GM19324 (cell line): ENCODE data around the gene PTPRO.
A peak's percentile ranks its signal among the peaks of the same experiment; 100 is the strongest.

Source experiments
- ATAC-seq: cut with Tn5 transposase; IDR thresholded peaks from one replicate; pipeline ENCODE4 v1.9.1; 2021; ENCODE audit warnings: mild to moderate bottlenecking, moderate library complexity; ENCODE audit not compliant: unreplicated experiment, low FRiP score

Gene PTPRO

GRCh38 chr12:15322164-15323061 is at the start of gene PTPRO:
Gene PTPRO (plus strand): TSS chr12:15322508.
- ATAC-seq, result no peak

- ATAC-seq, result no peak
Measured at GRCh38 chr12:15273896-15274295, 48.4 kb upstream of the PTPRO start.

GRCh38 chr12:15274561-15274967 is 47.7 kb upstream of the PTPRO start:
- ATAC-seq, result no peak

- ATAC-seq, result no peak
Measured at GRCh38 chr12:15276088-15276698, 46.1 kb upstream of the PTPRO start.

GRCh38 chr12:15278816-15279658 is 43.3 kb upstream of the PTPRO start:
- peak; percentile 77 for ATAC-seq

- no peak for ATAC-seq
Measured at GRCh38 chr12:15280930-15281329, 41.4 kb upstream of the PTPRO start.

GRCh38 chr12:15289192-15289591 is 33.1 kb upstream of the PTPRO start:
- ATAC-seq, result no peak

GRCh38 chr12:15293731-15294130 is 28.6 kb upstream of the PTPRO start:
- no peak for ATAC-seq

- no peak for ATAC-seq
Measured at GRCh38 chr12:15299947-15300346, 22.4 kb upstream of the PTPRO start.

GRCh38 chr12:15304296-15304695 is 18.0 kb upstream of the PTPRO start:
- no peak for ATAC-seq

GRCh38 chr12:15306605-15307004 is 15.7 kb upstream of the PTPRO start:
- ATAC-seq, result no peak

GRCh38 chr12:15307079-15307478 is 15.2 kb upstream of the PTPRO start:
- ATAC-seq, result no peak

- no peak for ATAC-seq
Measured at GRCh38 chr12:15318841-15319240, 3.5 kb upstream of the PTPRO start.

GRCh38 chr12:15320881-15321280 is 1.4 kb upstream of the PTPRO start:
- ATAC-seq, result no peak

- no peak for ATAC-seq
Measured at GRCh38 chr12:15323480-15323879, 1.2 kb downstream of the PTPRO start.

GRCh38 chr12:15329891-15330290 is 7.6 kb downstream of the PTPRO start:
- ATAC-seq, result no peak

GRCh38 chr12:15334225-15334624 is 11.9 kb downstream of the PTPRO start:
- ATAC-seq, result no peak

GRCh38 chr12:15335959-15336358 is 13.7 kb downstream of the PTPRO start:
- no peak for ATAC-seq

- ATAC-seq, result no peak
Measured at GRCh38 chr12:15336768-15337553, 14.7 kb downstream of the PTPRO start.

- ATAC-seq, result no peak
Measured at GRCh38 chr12:15341371-15341770, 19.1 kb downstream of the PTPRO start.
